Astrocyte of the hippocampus (primary cell): ENCODE data around the gene CAMK2B.
A peak's percentile ranks its signal among the peaks of the same experiment; 100 is the strongest.
"Not testable (repeated sequence)": the region's sequence is repeated elsewhere in the genome, so short reads cannot be mapped to it uniquely, and the experiment has no call there.

Experiments
- DNase-seq: peaks from one replicate; pipeline ENCODE4 v3.0.0; 2011; ENCODE audit warnings: low read depth, low spot score

The CAMK2B gene

DNA sequence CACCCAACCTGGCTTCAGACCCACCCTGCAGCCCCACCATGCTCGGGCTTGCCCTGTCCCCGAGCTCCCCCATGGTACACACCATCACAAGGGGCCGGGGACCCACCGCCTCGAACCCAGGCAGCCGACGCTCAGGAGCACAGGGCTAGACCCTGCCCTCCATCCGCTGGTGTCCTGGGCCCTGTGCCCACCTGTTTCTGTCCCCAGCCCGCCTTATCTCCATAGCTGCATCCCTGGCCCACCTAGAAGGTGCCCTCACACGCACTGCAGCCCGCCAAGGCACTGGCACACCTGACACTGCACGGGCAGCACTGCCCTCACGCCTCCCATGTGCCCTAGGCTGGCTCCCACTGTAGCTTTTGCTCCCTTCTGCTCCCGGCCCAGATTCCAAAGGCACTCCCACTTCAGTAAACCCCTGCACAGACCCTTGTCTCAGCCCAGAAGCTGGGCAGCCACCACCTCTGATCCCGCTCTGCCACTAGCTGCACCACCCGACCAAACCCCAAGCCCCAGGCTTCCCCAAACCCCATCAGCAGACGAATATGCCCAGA is 107.5 kb downstream of the CAMK2B start:
- no peak for DNase-seq

DNA sequence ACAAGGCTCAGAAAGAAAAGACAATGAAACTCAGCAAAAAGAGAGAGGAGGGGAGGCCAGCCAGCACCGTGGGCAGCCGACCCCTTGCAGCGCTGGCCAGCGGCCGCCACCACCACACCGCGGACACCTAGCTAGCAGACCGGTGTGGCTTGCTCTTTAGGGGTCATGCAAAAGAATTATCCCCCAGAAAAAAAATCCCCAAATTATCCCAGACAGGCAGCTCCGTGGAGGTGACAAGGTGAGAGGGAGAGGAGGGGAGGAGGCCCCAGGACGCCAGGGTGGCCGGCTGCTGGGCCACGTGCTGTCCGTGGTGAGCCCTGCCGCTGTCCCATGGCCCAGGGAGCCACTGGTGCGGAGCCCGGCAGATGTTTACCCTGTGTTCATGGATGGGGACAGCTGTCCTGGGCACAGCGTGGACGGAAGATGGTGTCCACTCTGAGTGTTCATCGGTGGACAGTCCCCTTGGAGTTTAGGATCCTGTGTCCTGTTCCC is 108.1 kb downstream of the CAMK2B start:
- no peak for DNase-seq

DNA sequence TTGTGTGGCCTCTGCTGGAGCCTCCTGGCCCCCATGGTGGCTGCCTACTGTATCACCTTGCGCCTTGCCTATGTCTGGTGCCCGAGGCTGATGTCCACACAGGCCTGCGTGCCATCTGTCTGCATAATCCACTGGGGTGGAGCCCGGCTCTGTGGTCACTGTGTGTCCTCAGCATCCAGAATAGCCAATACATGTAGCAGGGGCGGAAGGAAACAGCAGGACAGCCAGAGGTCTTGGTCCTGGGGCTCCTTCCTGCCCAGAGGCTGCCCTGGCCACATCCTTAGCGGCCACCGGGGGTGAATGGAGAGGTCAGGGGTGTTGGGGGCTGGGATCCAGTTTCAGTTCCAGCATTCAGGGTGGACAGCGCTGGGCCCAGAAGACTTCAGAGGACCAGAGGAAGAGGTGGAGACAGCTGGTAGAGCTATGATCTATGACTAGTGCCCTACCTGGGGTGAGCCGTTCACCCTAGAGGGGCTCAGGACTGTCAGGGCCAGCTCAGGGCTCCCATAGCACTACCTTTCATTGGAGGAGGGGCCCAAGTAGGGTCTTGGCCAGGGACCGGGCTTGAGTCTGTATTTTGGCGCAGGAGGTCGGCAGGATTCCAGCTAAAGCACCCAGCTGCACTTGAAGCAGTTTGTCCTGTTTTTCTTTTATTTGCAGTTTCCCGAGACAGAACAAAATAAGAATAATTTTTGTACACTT is 108.7 kb downstream of the CAMK2B start:
- DNase-seq = no peak

DNA sequence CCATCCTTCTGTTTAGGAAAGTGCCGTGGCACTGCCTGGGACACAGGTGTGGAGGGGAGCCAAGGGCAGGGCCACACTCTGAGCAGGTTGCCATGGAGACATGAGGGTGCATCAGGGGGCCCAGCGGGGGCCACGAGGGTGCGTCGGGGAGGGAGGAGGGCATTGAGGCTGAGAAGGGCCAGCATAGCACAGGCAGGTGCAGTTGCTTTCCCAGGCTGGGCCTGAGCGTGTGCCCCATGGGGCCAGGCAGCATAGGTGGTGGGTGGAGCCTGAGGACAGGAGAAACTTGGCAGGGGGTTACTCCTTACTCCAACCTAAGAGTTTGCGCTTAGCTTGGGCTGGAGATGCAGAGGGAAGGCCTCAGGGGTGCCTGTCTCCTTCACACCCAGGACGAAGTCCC is 109.4 kb downstream of the CAMK2B start:
- DNase-seq = no peak

DNA sequence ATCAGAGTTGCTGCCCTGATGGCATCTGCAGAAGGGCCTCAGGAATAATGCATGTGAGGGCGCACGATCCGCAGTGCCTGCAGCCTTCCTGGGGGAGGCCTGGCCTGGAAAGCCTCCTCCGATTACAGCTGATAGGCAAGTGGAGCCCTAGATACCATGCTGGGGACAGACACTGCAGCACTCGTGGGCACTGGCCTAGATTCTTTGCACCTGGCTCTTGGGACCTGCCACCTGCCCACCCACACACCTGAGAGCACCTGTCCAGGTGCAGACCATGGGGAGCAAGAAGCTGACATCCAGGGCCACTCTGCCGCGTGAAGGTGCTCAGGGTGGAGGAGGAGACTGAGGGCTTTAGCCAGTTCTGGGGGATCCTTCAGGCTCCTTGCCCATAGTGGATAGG is 109.9 kb downstream of the CAMK2B start:
- DNase-seq = no peak

DNA sequence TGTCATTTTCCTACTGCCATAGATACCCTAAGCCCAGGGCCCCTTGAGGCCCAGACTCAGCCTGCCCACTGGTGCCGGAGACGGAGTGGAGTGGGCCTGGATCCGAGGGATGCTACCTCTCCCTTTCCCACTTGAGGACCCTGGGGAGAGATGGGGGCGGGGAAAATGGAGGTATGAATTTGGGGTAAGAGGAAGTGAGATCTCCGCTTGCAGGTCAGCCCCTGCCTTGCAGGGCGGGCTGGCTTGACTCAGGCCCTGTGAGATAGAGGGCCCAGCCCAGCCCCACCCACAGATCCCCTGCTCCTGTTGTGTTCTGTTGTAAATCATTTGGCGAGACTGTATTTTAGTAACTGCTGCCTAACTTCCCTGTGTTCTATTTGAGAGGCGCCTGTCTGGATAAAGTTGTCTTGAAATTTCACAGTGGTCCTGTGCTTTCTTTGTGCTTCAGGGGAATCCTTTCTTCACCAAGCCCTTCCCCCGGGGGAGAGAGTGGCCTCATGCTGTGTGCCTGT is 111.5 kb downstream of the CAMK2B start:
- DNase-seq = no peak

DNA sequence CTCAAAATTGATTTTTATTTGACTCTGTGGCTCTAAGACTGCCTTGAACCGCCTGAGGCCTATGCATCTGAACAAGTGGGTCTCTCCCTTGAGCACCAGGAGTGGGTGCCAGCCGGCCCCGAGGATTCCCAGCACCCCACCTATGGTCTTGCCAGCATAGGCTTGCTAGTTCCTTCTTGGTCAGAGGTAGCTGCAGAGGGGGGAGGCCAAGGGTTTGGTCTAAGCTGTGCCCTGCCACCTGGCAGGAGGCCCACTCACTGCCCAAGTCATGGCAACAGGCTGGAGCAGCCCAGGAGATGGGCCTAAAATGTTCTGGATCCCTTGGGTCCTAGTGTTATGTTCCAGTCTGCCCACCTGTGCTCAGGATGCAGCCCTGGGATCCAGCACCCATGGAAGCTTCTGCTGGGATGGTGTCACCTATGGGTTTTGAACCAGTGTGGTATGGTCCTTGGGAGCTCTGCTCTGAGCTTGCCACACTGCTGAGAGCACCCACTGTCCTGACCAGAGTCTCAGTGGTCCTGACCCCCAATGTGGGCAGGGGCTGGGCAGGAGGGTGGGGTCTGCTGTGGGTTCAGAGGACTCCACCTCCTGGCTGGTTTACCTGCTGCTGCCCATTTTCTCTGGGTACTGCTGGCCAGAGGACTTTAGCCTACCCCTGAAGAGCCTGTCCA is 112.1 kb downstream of the CAMK2B start:
- no peak for DNase-seq

DNA sequence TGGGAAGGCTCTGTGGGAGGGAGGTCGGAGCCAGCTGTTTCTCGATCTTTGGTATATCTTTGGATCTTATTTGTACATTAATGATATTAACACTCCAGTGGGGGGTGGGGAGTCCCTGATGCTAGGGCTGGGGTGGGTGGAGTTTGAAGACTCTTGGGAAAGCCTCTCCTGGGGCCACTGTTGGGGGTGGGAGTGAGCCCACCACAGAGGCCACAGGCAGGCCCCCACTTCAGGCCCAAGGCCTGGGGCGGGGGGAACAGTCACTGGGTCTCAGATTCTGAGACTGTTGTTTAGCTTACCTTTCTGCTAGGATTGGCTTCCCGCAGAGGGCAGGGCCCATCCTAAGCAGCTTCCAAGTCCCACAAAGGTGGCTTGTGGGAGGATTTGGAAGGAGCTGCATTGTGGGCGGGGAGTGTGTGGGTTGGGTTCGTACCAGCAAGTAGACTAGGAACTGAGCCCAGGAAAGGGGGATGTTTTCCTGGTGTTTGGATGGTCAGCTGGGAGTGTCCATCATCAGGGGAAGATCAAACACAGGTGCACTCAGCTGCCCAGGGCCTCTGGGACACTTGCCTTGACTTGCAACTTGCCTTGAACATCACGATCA is 112.7 kb downstream of the CAMK2B start:
- no peak for DNase-seq

DNA sequence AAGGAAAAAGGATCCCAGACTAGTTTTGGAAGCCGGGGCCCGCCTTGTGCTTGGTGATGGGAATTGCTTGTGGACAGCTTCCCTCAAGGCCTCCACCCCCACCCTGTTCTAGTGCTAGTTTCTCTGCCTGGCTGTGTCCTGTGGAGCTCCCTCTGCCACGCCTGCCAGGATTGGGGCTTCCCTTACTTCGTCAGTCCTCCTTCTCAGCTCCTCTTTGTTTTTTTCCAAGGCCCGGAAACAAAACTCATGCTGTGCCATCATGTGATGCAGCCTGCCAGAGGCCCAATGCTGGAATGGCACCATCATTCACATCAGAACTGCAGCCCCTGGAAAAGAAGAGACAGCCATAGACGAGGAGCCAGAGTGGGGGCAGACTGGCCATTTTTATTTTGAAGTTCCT is 113.4 kb downstream of the CAMK2B start:
- no peak for DNase-seq

DNA sequence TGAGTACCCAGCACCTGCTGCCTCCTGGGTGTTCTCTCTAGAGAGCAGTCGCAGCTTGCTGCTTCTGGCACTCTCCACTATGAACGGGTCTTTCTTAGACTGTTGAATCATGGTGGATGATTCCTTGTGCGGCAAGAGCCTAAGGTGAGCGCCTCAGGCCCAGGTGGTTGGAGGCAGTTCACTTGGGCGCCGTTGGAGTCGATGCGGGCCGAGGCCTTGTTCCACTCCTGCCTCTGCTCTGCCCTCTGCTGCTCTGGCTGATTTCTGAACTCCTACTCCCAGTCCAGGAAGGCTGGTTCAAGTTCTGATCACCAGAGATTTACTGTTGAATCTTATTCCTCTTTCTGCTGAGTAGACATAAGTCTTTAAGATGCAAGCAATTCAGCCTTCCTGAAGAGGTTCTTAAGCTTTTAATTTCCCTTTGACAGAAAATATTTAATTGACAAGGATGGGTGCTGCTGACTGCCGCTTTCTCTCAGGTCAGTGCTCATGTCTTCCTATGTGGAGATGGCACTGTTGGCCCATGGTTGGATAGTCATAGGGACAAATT is 114.2 kb downstream of the CAMK2B start:
- DNase-seq = no peak

DNA sequence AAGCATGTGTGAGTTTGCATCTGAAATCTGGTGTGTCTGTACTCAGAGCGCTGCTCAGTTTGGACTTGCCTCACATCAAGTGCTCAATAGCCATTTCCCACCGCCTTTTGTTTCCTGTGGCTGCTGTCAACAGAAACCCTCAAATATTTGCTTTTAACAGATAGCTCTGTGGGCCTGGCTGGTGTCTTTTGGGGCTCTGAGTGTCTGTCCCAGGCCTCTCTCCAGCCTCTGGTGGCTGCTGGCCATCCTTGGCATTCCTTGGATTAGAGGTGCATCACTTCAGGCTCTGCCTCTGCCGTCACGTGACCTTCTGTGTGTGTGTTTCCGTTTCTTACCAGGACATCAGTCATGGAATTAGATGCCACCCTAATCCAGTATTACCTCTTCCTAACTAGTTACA is 115.3 kb downstream of the CAMK2B start:
- no peak for DNase-seq

DNA sequence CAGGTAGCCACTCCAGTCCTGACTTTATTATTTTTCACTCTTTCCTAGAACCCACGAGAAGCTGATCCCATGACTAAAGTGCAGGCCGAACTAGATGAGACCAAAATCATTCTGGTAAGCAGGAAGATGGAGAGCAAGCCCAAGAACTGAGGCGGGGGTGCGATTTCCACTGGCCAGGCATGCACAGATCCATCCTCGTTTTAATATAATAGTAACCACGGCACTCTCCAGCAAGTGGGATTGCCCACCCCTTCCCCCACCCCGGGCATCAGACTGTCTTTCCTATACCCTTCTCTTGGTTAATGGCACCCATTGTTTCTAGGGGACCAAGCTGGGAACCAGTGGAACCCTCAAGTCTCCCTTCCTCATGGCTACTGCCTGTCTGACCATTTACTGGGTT is 117.3 kb downstream of the CAMK2B start:
- DNase-seq = no peak

DNA sequence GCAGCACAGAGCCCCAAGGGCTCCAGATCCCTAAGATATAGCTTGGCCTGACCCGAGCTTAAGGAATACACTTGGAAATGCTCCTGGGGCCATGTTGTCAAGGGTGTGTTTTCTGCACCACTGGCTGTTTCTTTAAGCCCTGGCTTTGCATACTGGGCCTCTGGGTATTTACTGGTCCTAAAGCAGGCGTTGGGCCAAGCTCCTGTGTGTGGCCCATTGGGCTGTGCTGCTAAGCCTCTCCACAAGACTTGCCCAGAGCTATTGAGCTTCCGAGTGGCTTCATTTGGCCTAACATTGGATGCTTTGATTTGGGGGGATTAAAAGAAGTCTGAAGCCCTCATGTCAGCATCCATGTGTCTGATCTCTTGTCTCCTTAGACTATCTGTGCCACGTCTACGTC is 119.4 kb downstream of the CAMK2B start:
- no peak for DNase-seq

DNA sequence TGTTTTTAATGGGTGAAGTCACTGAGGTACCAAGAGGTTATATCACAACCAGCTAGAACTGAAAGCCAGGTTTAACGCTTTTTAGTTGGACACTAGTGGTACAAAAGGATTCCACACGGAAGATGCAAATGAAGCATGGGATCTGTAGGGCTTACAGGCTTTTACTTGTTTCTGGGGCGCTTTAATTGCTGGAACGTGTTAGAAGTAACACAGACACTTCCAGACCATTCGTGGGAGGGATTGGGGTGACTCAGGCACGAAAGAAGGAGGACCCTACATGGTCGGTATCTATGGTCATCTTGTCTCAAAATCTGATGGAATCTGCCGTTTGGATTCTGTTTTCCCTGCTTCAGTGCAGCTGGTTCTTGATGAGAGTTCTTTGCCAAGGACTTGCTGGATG is 123.6 kb downstream of the CAMK2B start:
- no peak for DNase-seq

DNA sequence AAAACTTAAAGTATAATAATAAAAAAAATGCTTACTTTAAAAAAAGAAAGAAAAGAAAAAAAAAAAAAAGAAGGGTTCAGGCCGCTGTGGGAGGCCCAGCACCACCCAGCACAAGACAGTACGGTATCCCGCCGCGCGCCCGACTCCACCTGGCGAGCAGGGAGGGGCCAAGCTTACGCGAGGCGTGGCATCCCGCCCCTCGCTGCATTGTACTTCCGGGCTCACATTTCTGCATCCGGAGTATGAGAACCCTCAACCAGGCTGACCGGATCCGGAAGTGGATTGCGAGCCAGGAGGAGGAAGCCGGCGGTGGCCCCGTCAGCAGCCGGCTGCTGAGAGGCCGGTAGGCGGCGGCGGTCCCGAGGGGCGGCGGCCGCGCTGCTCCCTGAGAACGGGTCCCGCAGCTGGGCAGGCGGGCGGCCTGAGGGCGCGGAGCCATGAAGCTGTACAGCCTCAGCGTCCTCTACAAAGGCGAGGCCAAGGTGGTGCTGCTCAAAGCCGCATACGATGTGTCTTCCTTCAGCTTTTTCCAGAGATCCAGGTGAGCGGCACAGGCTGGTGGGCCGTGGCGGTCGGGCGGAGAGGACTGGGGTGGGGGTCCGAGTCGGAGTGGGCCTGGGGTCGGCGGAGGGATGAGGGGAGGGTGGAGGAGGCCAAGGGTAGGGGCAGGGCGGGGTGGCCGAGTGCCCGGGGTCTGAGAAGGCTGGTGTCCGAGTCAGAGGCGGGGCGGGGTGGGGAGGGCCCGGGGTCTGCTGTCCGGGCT is 124.5 kb downstream of the CAMK2B start, which contains the start of gene YKT6:
Gene YKT6 (plus strand): TSS at position 280 of the 763 bp plus-strand sequence. CDS start 158 bp downstream, at position 438.
- peak; percentile 97 for DNase-seq

DNA sequence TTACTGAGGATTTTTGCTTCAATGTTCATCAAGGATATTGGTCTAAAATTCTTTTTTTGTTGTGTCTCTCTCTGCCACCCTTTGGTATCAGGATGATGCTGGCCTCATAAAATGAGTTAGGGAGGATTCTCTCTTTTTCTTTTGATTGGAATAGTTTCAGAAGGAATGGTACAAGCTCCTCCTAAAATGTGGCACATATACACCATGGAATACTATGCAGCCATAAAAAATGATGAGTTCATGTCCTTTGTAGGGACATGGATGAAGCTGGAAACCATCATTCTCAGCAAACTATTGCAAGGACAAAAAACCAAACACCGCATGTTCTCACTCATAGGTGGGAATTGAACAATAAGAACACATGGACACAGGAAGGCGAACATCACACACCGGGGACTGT is 125.2 kb downstream of the CAMK2B start:
- not testable (repeated sequence) for DNase-seq

DNA sequence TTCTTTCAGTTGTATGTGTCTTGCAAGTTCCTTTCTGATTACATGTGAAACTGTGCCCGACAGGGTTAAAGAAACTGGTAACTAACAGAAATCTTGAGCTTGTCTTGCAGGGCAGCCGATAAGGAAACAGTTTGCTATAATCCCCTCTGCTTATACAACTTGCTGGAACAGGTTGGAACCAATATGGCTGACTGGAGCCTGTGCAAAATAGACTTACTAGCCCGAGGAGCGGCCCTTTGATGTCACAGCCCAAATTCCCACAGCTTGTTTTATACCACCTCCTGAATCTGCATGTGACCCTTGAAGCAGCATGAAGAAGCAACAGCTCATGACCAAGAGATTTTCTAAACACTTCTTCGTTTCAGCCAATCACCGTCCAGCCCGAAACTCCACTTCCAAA is 127.9 kb downstream of the CAMK2B start:
- no peak for DNase-seq

DNA sequence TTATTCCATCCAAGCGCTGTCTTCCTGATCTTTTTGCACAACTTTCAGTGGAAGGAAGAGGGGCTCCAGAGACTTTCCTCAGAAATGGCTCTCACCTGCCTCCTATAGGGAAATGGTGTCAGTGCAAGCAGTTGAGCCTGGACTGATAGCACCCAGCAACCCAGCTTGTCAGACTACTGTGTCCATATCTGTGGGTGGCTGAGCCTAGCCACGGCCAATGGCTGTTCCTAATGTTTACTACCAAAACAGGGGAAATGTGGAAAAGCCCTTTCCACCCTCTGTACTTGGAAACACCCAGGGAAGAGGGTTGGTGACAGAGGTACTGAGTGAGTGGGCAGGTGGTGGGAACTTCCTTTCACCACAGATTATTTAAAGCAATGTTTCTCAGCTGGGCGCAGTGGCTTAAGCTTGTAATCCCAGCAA is 128.9 kb downstream of the CAMK2B start:
- peak; percentile 77 for DNase-seq

DNA sequence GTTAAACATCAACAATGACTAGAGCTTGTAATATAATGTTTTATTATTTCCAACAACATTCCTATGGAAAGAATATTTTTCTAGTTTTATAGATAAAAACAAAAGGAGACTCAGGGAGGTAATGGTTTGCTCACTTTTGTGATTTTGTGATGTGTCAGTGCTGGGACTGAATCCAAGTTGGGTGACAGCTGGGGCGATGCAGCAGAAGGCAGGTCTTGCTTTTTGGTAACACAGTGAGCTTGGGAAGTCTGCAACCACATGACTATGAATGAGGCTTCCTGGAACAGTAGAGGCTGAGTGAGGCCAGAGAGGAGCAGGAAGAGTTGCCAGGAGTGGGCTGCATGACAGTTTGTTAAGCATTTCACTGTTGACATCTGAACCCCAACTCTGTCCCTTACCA is 129.5 kb downstream of the CAMK2B start:
- no peak for DNase-seq

DNA sequence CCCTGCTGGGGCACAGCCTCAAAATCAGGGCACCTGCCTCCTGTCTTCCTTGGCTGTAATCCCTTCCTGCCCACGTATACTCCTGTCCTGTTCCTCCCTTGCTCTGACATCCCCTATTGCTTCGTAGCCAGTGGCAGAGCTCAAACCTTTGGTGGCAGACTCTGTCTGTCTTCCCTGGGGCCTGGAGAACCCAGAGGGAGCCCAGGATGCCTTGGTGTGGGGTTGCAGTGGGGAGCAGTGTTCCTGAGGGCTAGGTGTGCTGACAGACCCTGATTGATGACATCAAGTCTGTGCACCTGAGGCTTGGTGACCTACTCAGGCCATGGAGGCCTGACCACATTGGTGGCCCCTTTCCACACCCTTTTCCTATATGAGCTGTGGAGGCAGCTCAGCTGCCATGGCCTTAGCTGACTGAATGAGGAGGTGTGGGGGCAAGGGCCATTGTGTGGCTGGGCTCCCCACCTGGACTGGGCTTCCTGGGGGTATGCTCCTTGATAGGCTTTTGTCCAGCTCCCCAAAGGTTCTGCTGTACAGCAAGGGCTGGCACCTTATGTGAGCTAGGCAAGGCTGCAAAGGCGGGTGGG is 130.7 kb downstream of the CAMK2B start:
- DNase-seq = no peak

DNA sequence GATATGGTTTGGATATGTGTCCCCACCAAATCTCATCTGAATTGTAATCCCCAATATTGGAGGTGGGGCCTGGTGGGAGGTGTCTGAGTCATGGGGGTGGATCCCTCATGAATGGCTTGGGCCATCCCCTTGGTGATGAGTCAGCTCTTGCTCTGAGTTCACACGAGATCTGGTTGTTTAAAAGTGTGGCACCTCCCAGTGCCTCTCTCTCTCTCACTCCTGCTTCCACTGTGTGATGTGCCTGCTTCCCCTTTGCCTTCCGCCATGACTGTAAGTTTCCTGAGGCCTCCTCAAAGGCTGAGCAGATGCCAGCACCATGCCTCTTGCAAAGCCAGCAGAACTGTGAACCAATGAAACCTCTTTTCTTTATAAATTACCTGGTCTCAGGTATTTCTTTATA is 131.3 kb downstream of the CAMK2B start:
- DNase-seq = no peak
